Colonic mucosa (tissue), 4 donors: ENCODE measurements around the gene DENND6B. TPM values are rescaled to one million over a fixed set of nuclear protein-coding genes. Genes with fewer than 3 reads are reported as not detected.

ENCODE experiments used
- DNase-seq: peaks from one replicate; pipeline ENCODE4 v3.0.0-alpha.2; 2020
- H3K27ac ChIP-seq: fragments of 200-600 bp; one replicate; pipeline ENCODE4 v1.8.0; 2021
- H3K27me3 ChIP-seq: fragments of 200-600 bp; one replicate; pipeline ENCODE4 v1.8.0; 2021
- H3K36me3 ChIP-seq: fragments of 200-600 bp; one replicate; pipeline ENCODE4 v1.8.0; 2021
- H3K4me1 ChIP-seq: fragments of 200-600 bp; one replicate; pipeline ENCODE4 v1.8.0; 2021; ENCODE audit warnings: mild to moderate bottlenecking
- H3K4me3 ChIP-seq: fragments of 200-600 bp; one replicate; pipeline ENCODE4 v1.8.0; 2021
- H3K9ac ChIP-seq, 2 donors: one replicate each; pipeline ENCODE4 v1.7.0; 2013; ENCODE audit warnings: control low read depth in 2 of 2, low read depth in 2 of 2, low read length in 2 of 2
- H3K9me3 ChIP-seq: fragments of 200-600 bp; one replicate; pipeline ENCODE4 v1.8.0; 2021
- intact Hi-C: fragments of 100-400 bp; cut with DNase I; formaldehyde crosslinking; loops from one replicate; pipeline ENCODE4 v1.14.1; 2022
- total RNA-seq, 2 donors: library from RNA; stranded (reverse); fragmentation: NEBNext Ultra II Directional in 1 of 2; extraction: Animal tissue kit (Norgen Biotek cat#: 25700) in 1 of 2; gene quantifications; one replicate each; pipeline ENCODE4 v1.2.1, GENCODE V29; 2021
- TF ChIP-seq, protein P1 (sequence below): fragments of 200-600 bp; IDR thresholded peaks from one replicate; pipeline ENCODE4 v1.8.0; 2022; ENCODE audit warnings: antibody characterized with exemption, mild to moderate bottlenecking
- donor health status: healthy.
- donor health status: DM: no; HTN: no; CAD: no.
- donor health status: DM: no; HTN: no; CAD: no.

Gene DENND6B
- total RNA-seq, 2 donors from 2014 or later = 2.4 to 4.0 TPM

- Histone ChIP-seq H3K4me3 (no peak overlapping the region), H3K27ac (no peak overlapping the region), H3K36me3 (no peaks in the 10 kb centered on the region), H3K9me3 (no peaks in the 10 kb centered on the region), H3K4me1 (no peaks in the 10 kb centered on the region), H3K9ac (no peak overlapping the region), H3K27me3 (no peaks in the 10 kb centered on the region)
- intact Hi-C loops = no loop called here
- no peak for DNase-seq
- TF ChIP-seq, protein P1, sequence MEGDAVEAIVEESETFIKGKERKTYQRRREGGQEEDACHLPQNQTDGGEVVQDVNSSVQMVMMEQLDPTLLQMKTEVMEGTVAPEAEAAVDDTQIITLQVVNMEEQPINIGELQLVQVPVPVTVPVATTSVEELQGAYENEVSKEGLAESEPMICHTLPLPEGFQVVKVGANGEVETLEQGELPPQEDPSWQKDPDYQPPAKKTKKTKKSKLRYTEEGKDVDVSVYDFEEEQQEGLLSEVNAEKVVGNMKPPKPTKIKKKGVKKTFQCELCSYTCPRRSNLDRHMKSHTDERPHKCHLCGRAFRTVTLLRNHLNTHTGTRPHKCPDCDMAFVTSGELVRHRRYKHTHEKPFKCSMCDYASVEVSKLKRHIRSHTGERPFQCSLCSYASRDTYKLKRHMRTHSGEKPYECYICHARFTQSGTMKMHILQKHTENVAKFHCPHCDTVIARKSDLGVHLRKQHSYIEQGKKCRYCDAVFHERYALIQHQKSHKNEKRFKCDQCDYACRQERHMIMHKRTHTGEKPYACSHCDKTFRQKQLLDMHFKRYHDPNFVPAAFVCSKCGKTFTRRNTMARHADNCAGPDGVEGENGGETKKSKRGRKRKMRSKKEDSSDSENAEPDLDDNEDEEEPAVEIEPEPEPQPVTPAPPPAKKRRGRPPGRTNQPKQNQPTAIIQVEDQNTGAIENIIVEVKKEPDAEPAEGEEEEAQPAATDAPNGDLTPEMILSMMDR = no peak
Measured at GRCh38 chr22:50357222-50357621, 30.4 kb upstream of the DENND6B start.

DNA sequence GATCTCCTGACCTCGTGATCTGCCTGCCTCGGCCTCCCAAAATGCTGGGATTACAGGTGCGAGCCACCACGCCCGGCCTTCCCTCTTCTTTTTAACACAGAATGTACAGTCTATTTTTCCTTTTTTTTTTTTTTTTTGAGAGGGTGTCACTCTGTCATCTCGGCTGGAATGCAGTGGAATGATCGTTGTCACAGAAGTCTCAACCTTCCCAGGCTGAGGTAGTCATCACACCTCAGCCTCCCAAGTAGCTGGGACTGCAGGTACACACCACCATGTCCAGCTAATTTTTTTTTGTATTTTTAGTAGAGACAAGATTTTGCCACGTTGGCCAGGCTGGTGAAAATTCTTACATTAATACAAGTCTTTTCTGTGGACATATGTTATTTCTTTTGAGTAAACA is 29.4 kb upstream of the DENND6B start:
- Histone ChIP-seq H3K9me3 (no peaks in the 10 kb centered on the region), H3K4me1 (no peaks in the 10 kb centered on the region), H3K9ac (no peak overlapping the region), H3K4me3 (no peak overlapping the region), H3K27ac (no peak overlapping the region), H3K36me3 (no peaks in the 10 kb centered on the region), H3K27me3 (no peaks in the 10 kb centered on the region)
- DNase-seq = no peak
- TF ChIP-seq, protein P1 = no peak
- intact Hi-C loops = no loop called here

DNA sequence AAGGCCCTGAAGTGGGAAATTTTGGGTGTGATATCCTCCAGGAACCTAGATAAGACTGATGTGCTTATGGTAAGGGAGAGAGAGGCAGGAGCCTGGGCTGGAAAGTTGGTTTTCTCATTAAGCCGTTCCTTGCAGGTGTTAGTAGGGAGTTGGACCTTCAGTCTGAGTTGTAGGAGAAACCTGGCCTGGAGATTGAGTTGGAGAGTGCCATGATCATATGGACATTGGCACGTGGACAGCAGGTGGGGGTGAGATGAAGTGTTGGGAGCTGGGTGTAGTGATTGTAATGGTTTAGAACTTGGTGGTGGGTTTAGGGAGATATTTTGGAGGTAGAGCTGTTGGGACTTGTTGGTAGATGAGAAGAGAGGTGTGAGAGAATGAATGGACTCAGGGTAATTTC is 21.2 kb upstream of the DENND6B start:
- no peaks in the 10 kb centered on the region for H3K36me3 ChIP-seq
- H3K4me3 ChIP-seq = no peak overlapping the region
- TF ChIP-seq, protein P1 = no peak
- H3K9ac ChIP-seq = no peak overlapping the region
- DNase-seq = no peak
- no peak overlapping the region for H3K27ac ChIP-seq
- no peaks in the 10 kb centered on the region for H3K27me3 ChIP-seq
- H3K9me3 ChIP-seq = no peaks in the 10 kb centered on the region
- intact Hi-C loops = no loop called here
- H3K4me1 ChIP-seq = no peaks in the 10 kb centered on the region

- DNase-seq = no peak
- intact Hi-C loops = no loop called here
- H3K27ac ChIP-seq = no peak overlapping the region
- H3K4me1 ChIP-seq = no peaks in the 10 kb centered on the region
- TF ChIP-seq, protein P1 = no peak
- no peak overlapping the region for H3K4me3 ChIP-seq
- H3K9ac ChIP-seq = no peak overlapping the region
- H3K27me3 ChIP-seq = no peaks in the 10 kb centered on the region
- H3K9me3 ChIP-seq = no peaks in the 10 kb centered on the region
- no peaks in the 10 kb centered on the region for H3K36me3 ChIP-seq
Measured at GRCh38 chr22:50347157-50347556, 20.3 kb upstream of the DENND6B start.

DNA sequence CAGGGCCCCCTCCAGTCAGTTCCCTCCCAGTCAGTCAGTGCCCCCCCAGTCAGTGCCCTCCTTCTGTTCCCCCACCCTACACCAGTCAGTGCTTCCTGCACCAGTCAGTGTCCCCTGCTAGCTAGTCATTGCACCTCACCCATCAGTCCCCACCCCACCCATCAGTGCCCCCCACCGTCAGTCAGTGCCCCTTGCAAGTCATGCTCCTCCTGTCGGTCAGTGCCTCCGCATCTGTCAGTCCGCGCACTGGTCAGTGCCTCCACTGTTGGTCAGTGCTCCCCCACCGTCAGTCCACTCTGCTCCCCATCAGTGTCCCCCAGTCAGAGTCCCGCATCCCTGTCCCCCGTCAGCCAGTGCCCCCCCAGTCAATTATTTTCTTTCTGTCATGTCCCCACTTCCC is 19.7 kb upstream of the DENND6B start:
- TF ChIP-seq, protein P1 = no peak
- no peak overlapping the region for H3K27ac ChIP-seq
- H3K4me1 ChIP-seq = no peaks in the 10 kb centered on the region
- H3K36me3 ChIP-seq = no peaks in the 10 kb centered on the region
- intact Hi-C loops = no loop called here
- no peak overlapping the region for H3K9ac ChIP-seq
- H3K9me3 ChIP-seq = no peaks in the 10 kb centered on the region
- H3K4me3 ChIP-seq = no peak overlapping the region
- no peaks in the 10 kb centered on the region for H3K27me3 ChIP-seq
- DNase-seq = no peak

DNA sequence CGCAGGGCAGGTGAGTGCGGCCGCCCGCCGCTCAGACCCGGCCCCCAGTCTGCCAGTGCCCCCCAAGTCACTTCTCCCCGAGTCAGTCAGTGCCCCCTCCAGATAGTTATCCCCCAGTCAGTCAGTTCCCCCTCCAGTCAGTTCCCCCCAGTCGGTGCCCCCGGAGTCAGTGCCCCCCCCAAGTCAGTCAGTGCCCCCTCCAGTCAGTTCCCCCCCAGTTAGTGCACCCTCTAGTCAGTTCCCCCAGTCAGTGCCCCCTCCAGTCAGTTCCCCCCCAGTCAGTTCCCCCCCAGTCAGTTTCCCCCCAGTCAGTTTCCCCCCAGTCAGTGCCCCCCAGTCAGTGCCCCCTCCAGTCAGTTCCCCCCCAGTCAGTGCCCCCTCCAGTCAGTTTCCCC is 16.7 kb upstream of the DENND6B start:
- Histone ChIP-seq H3K9ac (peak overlapping the region; percentile 46 to 91), H3K27me3 (no peaks in the 10 kb centered on the region), H3K27ac (peak overlapping the region; percentile 86), H3K4me3 (peak overlapping the region; percentile 75), H3K9me3 (no peaks in the 10 kb centered on the region), H3K36me3 (no peaks in the 10 kb centered on the region), H3K4me1 (no peaks in the 10 kb centered on the region)
- DNase-seq = no peak
- TF ChIP-seq, protein P1 = no peak
- intact Hi-C loops = loop anchor here (5.0 kb wide), 2 partner anchors 66 to 91 kb away; partner anchors contain the start of gene HDAC10
